ENCODE results near the gene FOXN1. TPM values are rescaled to one million over a fixed set of nuclear protein-coding genes. Genes with fewer than 3 reads are reported as not detected.

Gene FOXN1
- polyA plus RNA-seq, 1 of the 3 experiments (the other 2 are of a cell fraction) = not detected

- no peaks in the 10 kb centered on the region for H3K36me3 ChIP-seq (replicated peaks in 1 of 2; ENCODE audit: control insufficient read depth in 1 of 2, insufficient read depth in 2 of 2, low read length in 1 of 2)
- no peak overlapping the region for H3K4me3 ChIP-seq (ENCODE audit: low read depth in 2 of 2, low read length in 1 of 2)
- 0 out of 2 replicates have a peak, but pooled peaks cover 7% of the 10 kb centered on the region for H3K27me3 ChIP-seq (ENCODE audit: insufficient read depth)
- H3K79me2 ChIP-seq (ENCODE audit: insufficient read depth) = no peaks in the 10 kb centered on the region
- no peaks in the 10 kb centered on the region for H3K9me3 ChIP-seq
- no peaks in the 10 kb centered on the region for H3K9me2 ChIP-seq
- no peak overlapping the region for H2AFZ ChIP-seq (ENCODE audit: low read depth)
- H3K27ac ChIP-seq (ENCODE audit: low read depth in 2 of 2, low read length in 1 of 2) = no peak overlapping the region
- no peak for DNase-seq
- 8% methylated on average over 2 of the region's 11 CpGs for WGBS (ENCODE audit: low lambda C conversion rate)
- no peak overlapping the region for H3K4me2 ChIP-seq
- no peaks in the 10 kb centered on the region for H3F3A ChIP-seq (replicated peaks; ENCODE audit: insufficient read depth)
- no peak overlapping the region for H3K9ac ChIP-seq
- ChIA-PET CTCF (interaction anchor here (7.5 to 9.1 kb wide), 2 partner anchors 47 to 57 kb away, joined by 87 to 117 read pairs; no protein-coding TSS in a partner anchor), POLR2A (no interaction called here)
- TF ChIP-seq FOXM1 (IDR thresholded peaks at IDR 0.05; ENCODE audit: low read depth) (no peak), MEF2A (IDR thresholded peaks at IDR 0.05; ENCODE audit: borderline replicate concordance, low read depth) (no peak), TEAD4 (IDR thresholded peaks at IDR 0.05; ENCODE audit: borderline replicate concordance, insufficient read depth) (no peak), YY1 (IDR thresholded peaks at IDR 0.05; ENCODE audit: low read depth) (no peak), EZH2phosphoT487 (IDR thresholded peaks at IDR 0.05; ENCODE audit: borderline replicate concordance, low read depth) (no peak), EP300 (IDR thresholded peaks at IDR 0.05; ENCODE audit: borderline replicate concordance in 1 of 2, low read depth in 1 of 2, low read length in 1 of 2) (no peak)
- TF ChIP-seq, protein P1, sequence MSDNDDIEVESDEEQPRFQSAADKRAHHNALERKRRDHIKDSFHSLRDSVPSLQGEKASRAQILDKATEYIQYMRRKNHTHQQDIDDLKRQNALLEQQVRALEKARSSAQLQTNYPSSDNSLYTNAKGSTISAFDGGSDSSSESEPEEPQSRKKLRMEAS (IDR thresholded peaks at IDR 0.05; ENCODE audit: low read depth) = no peak
- peaks cover 0 to 2% of the 10 kb centered on the region in 2 experiments; a peak in 1 of 4 replicates for H3K4me1 ChIP-seq (ENCODE audit: control insufficient read depth in 1 of 2, insufficient read depth in 2 of 2, low read depth in 1 of 2, low read length in 1 of 2)
- no peaks in the 10 kb centered on the region for H4K20me1 ChIP-seq (ENCODE audit: insufficient read depth)
Measured at GRCh38 chr17:28491286-28491685, 14.9 kb upstream of the FOXN1 start.

- no peak overlapping the region for H2AFZ ChIP-seq (ENCODE audit: low read depth)
- peaks cover 0 to 2% of the 10 kb centered on the region in 2 experiments; a peak in 1 of 4 replicates for H3K4me1 ChIP-seq (ENCODE audit: control insufficient read depth in 1 of 2, insufficient read depth in 2 of 2, low read depth in 1 of 2, low read length in 1 of 2)
- no peaks in the 10 kb centered on the region for H4K20me1 ChIP-seq (ENCODE audit: insufficient read depth)
- H3K27ac ChIP-seq (ENCODE audit: low read depth in 2 of 2, low read length in 1 of 2) = no peak overlapping the region
- H3K4me3 ChIP-seq (ENCODE audit: low read depth in 2 of 2, low read length in 1 of 2) = no peak overlapping the region
- ChIA-PET POLR2A (no interaction called here), CTCF (interaction anchor here (1.6 to 9.1 kb wide), 3 partner anchors 9 to 57 kb away, joined by 4 to 117 read pairs (median 87); no protein-coding TSS in a partner anchor)
- no peak for TF ChIP-seq PBX3 (IDR thresholded peaks at IDR 0.05)
- TF ChIP-seq YY1 (IDR thresholded peaks at IDR 0.05; ENCODE audit: low read depth) = no peak
- no peak for TF ChIP-seq SMC3 (IDR thresholded peaks at IDR 0.05; ENCODE audit: low read depth, low read length)
- TF ChIP-seq EZH2phosphoT487 (IDR thresholded peaks at IDR 0.05; ENCODE audit: borderline replicate concordance, low read depth) = no peak
- no peak for TF ChIP-seq SIN3A (IDR thresholded peaks at IDR 0.05; ENCODE audit: borderline replicate concordance, low read depth, low read length)
- no peak for TF ChIP-seq JUND (IDR thresholded peaks at IDR 0.05)
- TF ChIP-seq TCF12 (IDR thresholded peaks at IDR 0.05) = no peak
- TF ChIP-seq POLR2AphosphoS5 (IDR thresholded peaks at IDR 0.05; ENCODE audit: low read depth, low read length) = no peak
- TF ChIP-seq USF2 (IDR thresholded peaks at IDR 0.05; ENCODE audit: borderline replicate concordance, low read depth, low read length) = no peak
- TF ChIP-seq EP300 (IDR thresholded peaks at IDR 0.05; ENCODE audit: borderline replicate concordance in 1 of 2, low read depth in 1 of 2, low read length in 1 of 2) = no peak
- TF ChIP-seq, protein P2, sequence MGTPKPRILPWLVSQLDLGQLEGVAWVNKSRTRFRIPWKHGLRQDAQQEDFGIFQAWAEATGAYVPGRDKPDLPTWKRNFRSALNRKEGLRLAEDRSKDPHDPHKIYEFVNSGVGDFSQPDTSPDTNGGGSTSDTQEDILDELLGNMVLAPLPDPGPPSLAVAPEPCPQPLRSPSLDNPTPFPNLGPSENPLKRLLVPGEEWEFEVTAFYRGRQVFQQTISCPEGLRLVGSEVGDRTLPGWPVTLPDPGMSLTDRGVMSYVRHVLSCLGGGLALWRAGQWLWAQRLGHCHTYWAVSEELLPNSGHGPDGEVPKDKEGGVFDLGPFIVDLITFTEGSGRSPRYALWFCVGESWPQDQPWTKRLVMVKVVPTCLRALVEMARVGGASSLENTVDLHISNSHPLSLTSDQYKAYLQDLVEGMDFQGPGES (IDR thresholded peaks at IDR 0.05; ENCODE audit: low read depth, low read length) = no peak
- DNase-seq = no peak
- H3K9me3 ChIP-seq = no peaks in the 10 kb centered on the region
- H3K27me3 ChIP-seq (ENCODE audit: insufficient read depth) = 0 out of 2 replicates have a peak, but pooled peaks cover 7% of the 10 kb centered on the region
- no peaks in the 10 kb centered on the region for H3K79me2 ChIP-seq (ENCODE audit: insufficient read depth)
- H3F3A ChIP-seq (replicated peaks; ENCODE audit: insufficient read depth) = no peaks in the 10 kb centered on the region
- H3K4me2 ChIP-seq = no peak overlapping the region
- WGBS (ENCODE audit: low lambda C conversion rate) = 50% methylated on average over 3 of the region's 3 CpGs
- no peak overlapping the region for H3K9ac ChIP-seq
- H3K36me3 ChIP-seq (replicated peaks in 1 of 2; ENCODE audit: control insufficient read depth in 1 of 2, insufficient read depth in 2 of 2, low read length in 1 of 2) = no peaks in the 10 kb centered on the region
- no peaks in the 10 kb centered on the region for H3K9me2 ChIP-seq
Measured at GRCh38 chr17:28491860-28492259, 14.3 kb upstream of the FOXN1 start.
